K562 (cell line): ENCODE results near the gene MSMO1. TPM values are rescaled to one million over a fixed set of nuclear protein-coding genes. Genes with fewer than 3 reads are reported as not detected.

ENCODE experiments used
- ARNT ChIP-seq, 2 experiments: fragments of 450-650 bp; IDR thresholded peaks; 2 replicates each; pipeline ENCODE4 v1.6.1; 2016; ENCODE audit warnings: mild to moderate bottlenecking in 1 of 2
- ATF2 ChIP-seq: sonication (generic); formaldehyde crosslinking; IDR thresholded peaks from 2 replicates; pipeline ENCODE4 v1.8.1; 2022; ENCODE audit warnings: missing genetic modification reagents
- BHLHE40 ChIP-seq: IDR thresholded peaks from 2 replicates; pipeline ENCODE4 v1.6.1; 2011; ENCODE audit warnings: low read length, improper control_type of control experiment
- BMI1 ChIP-seq: fragments of 150-350 bp; IDR thresholded peaks from 2 replicates; pipeline ENCODE4 v1.6.1; 2014; ENCODE audit warnings: low read length
- CEBPB ChIP-seq: fragments of 450-650 bp; IDR thresholded peaks from 2 replicates; pipeline ENCODE4 v1.6.1; 2016; ENCODE audit warnings: missing genetic modification characterization, missing compliant biosample characterization
- CEBPG ChIP-seq, 3 experiments: fragments of 200-800 bp in 1 of 3; sonication (Bioruptor generic) in 1 of 3; sonication (generic) in 1 of 3; formaldehyde crosslinking in 1 of 3; IDR thresholded peaks in 2 of 3; conservative IDR thresholded peaks in 1 of 3; 2 replicates each; pipeline versions ENCODE4 v1.6.1 to v1.8.0; 2016 to 2022; ENCODE audit warnings: missing compliant biosample characterization in 2 of 3, missing genetic modification characterization in 2 of 3, mild to moderate bottlenecking in 1 of 3, missing genetic modification reagents in 1 of 3
- CTCFL ChIP-seq: IDR thresholded peaks from 2 replicates; pipeline ENCODE4 v1.6.1; 2011; ENCODE audit warnings: borderline replicate concordance, low read depth, mild to moderate bottlenecking, moderate library complexity, low read length; ENCODE audit not compliant: insufficient read depth, poor library complexity, severe bottlenecking
- DDX20 ChIP-seq: fragments of 450-650 bp; IDR thresholded peaks from 2 replicates; pipeline ENCODE4 v1.6.1; 2016; ENCODE audit warnings: missing genetic modification characterization, low read depth, mild to moderate bottlenecking, missing compliant biosample characterization, moderate library complexity
- E2F3 ChIP-seq: fragments of 250-450 bp; sonication (Bioruptor Pico); IDR thresholded peaks from 2 replicates; pipeline ENCODE4 v1.4.0; 2020; ENCODE audit warnings: mild to moderate bottlenecking
- EWSR1 ChIP-seq: fragments of 450-650 bp; IDR thresholded peaks from 2 replicates; pipeline ENCODE4 v1.6.1; 2018; ENCODE audit warnings: borderline replicate concordance, mild to moderate bottlenecking, low read depth, moderate library complexity; ENCODE audit not compliant: partially characterized antibody
- HDAC1 ChIP-seq, 2 experiments: fragments of 450-650 bp; IDR thresholded peaks; 2 replicates each; pipeline ENCODE4 v1.6.1; 2016 to 2017; ENCODE audit warnings: inconsistent platforms in 1 of 2, mild to moderate bottlenecking in 1 of 2, moderate library complexity in 1 of 2
- MLLT1 ChIP-seq, 2 experiments: fragments of 450-650 bp; IDR thresholded peaks; 2 replicates each; pipeline ENCODE4 v1.6.1; 2016
- NBN ChIP-seq: fragments of 450-650 bp; IDR thresholded peaks from 2 replicates; pipeline ENCODE4 v1.6.1; 2016; ENCODE audit warnings: low read depth, mild to moderate bottlenecking
- ZNF232 ChIP-seq: sonication (generic); formaldehyde crosslinking; IDR thresholded peaks from 2 replicates; pipeline ENCODE4 v1.8.0; 2022; ENCODE audit warnings: mild to moderate bottlenecking, missing genetic modification reagents
- ZNF57 ChIP-seq: fragments of 450-650 bp; formaldehyde crosslinking; IDR thresholded peaks from 2 replicates; pipeline ENCODE4 v1.4.0; 2020; ENCODE audit warnings: mild to moderate bottlenecking, moderate library complexity
- ZNF695 ChIP-seq: fragments of 450-650 bp; formaldehyde crosslinking; IDR thresholded peaks from 2 replicates; pipeline ENCODE4 v1.4.0; 2020; ENCODE audit warnings: mild to moderate bottlenecking, moderate library complexity
- polyA plus RNA-seq, 8 experiments: library from polyadenylated mRNA; depleted of rRNA in 4 of 8; stranded (reverse) in 5 of 8; unstranded in 3 of 8; fragments of >200 nt; fragmentation: Nextera tagmentation in 2 of 8; fragmentation: Illumina TruSeq in 1 of 8; extraction: Ambion mirVana in 2 of 8; extraction: Trizol in 1 of 8; gene quantifications; 2 replicates each; pipeline versions ENCODE4 v1.2.1 to v1.2.3, GENCODE V29; 2011 to 2014; ENCODE audit warnings: inconsistent platforms in 1 of 8, missing spikeins in 1 of 8
- total RNA-seq, 7 experiments: library from RNA; depleted of rRNA in 6 of 7; stranded (reverse); fragments of >200 nt in 6 of 7; fragmentation: Illumina TruSeq in 2 of 7; extraction: Trizol in 2 of 7; gene quantifications; 2 replicates each; pipeline versions ENCODE4 v1.2.1 to v1.2.3, GENCODE V29; 2011 to 2021; ENCODE audit warnings: low replicate concordance in 1 of 7
- TF ChIP-seq, protein P1 (sequence below): fragments of 450-650 bp; formaldehyde crosslinking; IDR thresholded peaks from 2 replicates; pipeline ENCODE4 v1.4.0; 2022; ENCODE audit warnings: missing genetic modification characterization
- TF ChIP-seq, protein P2 (sequence below): fragments of 450-650 bp; IDR thresholded peaks from 2 replicates; pipeline ENCODE4 v1.6.1; 2016; ENCODE audit warnings: missing biosample characterization, missing genetic modification characterization
- TF ChIP-seq, protein P3 (sequence below): fragments of 450-650 bp; formaldehyde crosslinking; conservative IDR thresholded peaks from 2 replicates; pipeline ENCODE4 v1.4.0; 2022; ENCODE audit warnings: mild to moderate bottlenecking, missing genetic modification characterization

Gene MSMO1
- total and polyA plus RNA-seq, 9 of the 15 experiments (the other 6 are each of a cell fraction or from before 2014, with no cell fraction given), result 32.0 to 172 (median 63.5) TPM

DNA sequence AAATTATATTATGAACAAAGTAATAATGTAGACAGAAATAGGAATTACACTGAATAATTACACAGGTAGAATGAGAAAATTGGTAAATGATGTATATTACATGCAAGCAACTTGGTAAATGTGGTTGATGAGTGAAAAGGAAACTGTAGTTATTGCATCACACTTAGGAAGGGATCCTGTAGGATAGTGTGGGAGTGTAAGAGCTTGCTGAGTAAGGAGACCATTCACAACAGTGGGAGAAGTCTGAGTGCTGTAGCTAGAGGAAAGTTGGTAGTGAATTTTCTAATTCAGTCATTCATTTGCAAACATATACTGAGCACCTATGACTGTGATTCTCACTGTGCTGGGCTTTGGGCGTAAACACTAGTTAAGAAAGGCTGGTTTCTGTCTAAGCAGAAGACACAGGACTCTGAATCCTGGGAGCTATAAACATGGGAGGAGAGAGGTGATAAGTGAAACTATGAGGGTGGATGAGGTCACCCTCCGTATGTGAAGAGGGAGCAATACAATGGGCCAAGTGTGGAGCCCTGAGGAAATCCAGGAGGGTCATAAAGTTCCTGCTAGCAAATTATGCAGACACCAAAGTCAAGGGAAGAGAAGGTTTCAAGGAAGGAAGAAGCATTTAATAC lies 37.1 kb downstream of the MSMO1 start (continued):
- TF ChIP-seq, protein P1, sequence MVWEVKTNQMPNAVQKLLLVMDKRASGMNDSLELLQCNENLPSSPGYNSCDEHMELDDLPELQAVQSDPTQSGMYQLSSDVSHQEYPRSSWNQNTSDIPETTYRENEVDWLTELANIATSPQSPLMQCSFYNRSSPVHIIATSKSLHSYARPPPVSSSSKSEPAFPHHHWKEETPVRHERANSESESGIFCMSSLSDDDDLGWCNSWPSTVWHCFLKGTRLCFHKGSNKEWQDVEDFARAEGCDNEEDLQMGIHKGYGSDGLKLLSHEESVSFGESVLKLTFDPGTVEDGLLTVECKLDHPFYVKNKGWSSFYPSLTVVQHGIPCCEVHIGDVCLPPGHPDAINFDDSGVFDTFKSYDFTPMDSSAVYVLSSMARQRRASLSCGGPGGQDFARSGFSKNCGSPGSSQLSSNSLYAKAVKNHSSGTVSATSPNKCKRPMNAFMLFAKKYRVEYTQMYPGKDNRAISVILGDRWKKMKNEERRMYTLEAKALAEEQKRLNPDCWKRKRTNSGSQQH (CRISPR knock-in tag), result no peak
- TF ChIP-seq ZNF232 (no peak), E2F3 (no peak), CEBPG (CRISPR knock-in tag; IDR thresholded peaks at IDR 0.05) (no peak), CEBPG (tag; conservative IDR thresholded peaks at IDR 0.05 in 1 of 2, IDR thresholded peaks at IDR 0.05 in 1 of 2) (peak; percentile 93 to 97), ARNT (IDR thresholded peaks at IDR 0.05) (no peak), BHLHE40 (no peak), NBN (no peak), DDX20 (tag) (no peak), ZNF695 (CRISPR knock-in tag) (no peak), CTCFL (no peak), BMI1 (no peak), CEBPB (tag) (peak; percentile 92), HDAC1 (IDR thresholded peaks at IDR 0.05) (no peak), ATF2 (no peak), ZNF57 (CRISPR knock-in tag) (no peak), EWSR1 (no peak), MLLT1 (IDR thresholded peaks at IDR 0.05) (no peak)
- TF ChIP-seq, protein P2, sequence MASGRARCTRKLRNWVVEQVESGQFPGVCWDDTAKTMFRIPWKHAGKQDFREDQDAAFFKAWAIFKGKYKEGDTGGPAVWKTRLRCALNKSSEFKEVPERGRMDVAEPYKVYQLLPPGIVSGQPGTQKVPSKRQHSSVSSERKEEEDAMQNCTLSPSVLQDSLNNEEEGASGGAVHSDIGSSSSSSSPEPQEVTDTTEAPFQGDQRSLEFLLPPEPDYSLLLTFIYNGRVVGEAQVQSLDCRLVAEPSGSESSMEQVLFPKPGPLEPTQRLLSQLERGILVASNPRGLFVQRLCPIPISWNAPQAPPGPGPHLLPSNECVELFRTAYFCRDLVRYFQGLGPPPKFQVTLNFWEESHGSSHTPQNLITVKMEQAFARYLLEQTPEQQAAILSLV (tag), result peak; percentile 59
- TF ChIP-seq, protein P3, sequence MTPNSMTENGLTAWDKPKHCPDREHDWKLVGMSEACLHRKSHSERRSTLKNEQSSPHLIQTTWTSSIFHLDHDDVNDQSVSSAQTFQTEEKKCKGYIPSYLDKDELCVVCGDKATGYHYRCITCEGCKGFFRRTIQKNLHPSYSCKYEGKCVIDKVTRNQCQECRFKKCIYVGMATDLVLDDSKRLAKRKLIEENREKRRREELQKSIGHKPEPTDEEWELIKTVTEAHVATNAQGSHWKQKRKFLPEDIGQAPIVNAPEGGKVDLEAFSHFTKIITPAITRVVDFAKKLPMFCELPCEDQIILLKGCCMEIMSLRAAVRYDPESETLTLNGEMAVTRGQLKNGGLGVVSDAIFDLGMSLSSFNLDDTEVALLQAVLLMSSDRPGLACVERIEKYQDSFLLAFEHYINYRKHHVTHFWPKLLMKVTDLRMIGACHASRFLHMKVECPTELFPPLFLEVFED (CRISPR knock-in tag), result no peak
